ENCODE results near the gene ATG14. TPM values are rescaled to one million over a fixed set of nuclear protein-coding genes. Genes with fewer than 3 reads are reported as not detected.

ATG14 gene
- total RNA-seq, 3 donors from 2014 or later (not counting 1 experiment from before 2014, with no cell fraction given): 18.1 to 23.1 (median 20.5) TPM

DNA sequence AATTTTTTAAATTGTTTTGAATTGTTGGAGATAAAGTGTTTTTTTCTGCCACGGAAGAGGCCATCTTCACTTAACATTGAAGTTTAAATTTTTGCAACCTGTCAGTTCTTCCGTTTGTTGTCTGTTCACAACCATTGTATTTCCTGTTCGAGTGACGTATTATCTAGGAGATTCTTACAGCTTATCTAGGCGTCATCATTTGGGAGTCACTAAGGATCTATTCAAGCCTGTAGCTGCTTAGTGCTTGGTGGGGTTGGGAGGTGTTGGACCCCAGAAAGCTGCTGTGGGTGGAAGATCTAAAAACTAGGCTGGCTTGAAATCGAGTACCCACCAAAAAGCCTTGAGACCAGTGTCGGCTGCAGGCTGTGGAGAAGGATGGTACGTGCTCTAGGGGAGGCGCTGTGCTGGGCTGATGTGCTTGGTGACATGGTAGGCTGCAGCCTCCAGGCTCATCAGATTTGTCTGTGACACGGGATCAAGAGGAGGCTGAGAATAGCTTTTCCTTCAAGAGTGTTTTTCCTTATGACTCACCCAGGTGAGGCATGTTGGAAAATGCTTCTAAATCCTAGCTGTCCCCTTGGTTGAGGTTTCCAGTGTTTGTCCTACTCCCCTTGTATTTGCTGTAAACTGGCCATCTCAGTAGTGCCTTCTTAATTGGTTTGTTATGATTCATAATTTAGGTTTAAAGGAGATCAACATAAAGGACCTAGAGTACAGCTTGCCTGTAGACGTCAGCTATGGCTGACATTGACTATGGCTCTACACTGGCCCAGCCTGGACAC, 57.8 kb downstream of the ATG14 start:
- no peaks in the 10 kb centered on the region for H3K9me3 ChIP-seq (ENCODE audit: control insufficient read depth, insufficient read depth, low read length)
- H3K27me3 Mint-ChIP-seq (ENCODE audit: low read depth in 2 of 2): no peaks in the 10 kb centered on the region
- peaks cover 6% of the 10 kb centered on the region for H3K36me3 Mint-ChIP-seq
- no peak overlapping the region for H3K4me3 ChIP-seq (ENCODE audit: low read length)
- H3K9me3 Mint-ChIP-seq: no peaks in the 10 kb centered on the region
- H3K4me1 ChIP-seq (ENCODE audit: control insufficient read depth, insufficient read depth, low read length): peaks cover 14% of the 10 kb centered on the region
- peak overlapping the region; percentile 59 for H3K27ac ChIP-seq (ENCODE audit: low read length)
- WGBS (ENCODE audit: insufficient coverage): 71% methylated on average over 11 of the region's 11 CpGs
- H3K27ac Mint-ChIP-seq: peak overlapping the region; percentile 90
- no peaks in the 10 kb centered on the region for H3K27me3 ChIP-seq (ENCODE audit: control insufficient read depth, insufficient read depth, low read length)
- H3K4me1 Mint-ChIP-seq: peaks cover 20 to 31% of the 10 kb centered on the region in 2 donors
- peaks cover 30% of the 10 kb centered on the region for H3K36me3 ChIP-seq (ENCODE audit: control insufficient read depth, insufficient read depth, low read length)
- DNase-seq: peak in 1 of 2 donors; percentile 60
- ATAC-seq: peak; percentile 33 to 48 (median 48)
- intact Hi-C loops (cut with micrococcal nuclease): loop anchor here (1.0 to 2.0 kb wide), 4 partner anchors 15 to 141 kb away; partner anchors contain the start of gene FBXO34
- peak overlapping the region; percentile 76 for H3K4me3 Mint-ChIP-seq
- TF ChIP-seq, protein P1, sequence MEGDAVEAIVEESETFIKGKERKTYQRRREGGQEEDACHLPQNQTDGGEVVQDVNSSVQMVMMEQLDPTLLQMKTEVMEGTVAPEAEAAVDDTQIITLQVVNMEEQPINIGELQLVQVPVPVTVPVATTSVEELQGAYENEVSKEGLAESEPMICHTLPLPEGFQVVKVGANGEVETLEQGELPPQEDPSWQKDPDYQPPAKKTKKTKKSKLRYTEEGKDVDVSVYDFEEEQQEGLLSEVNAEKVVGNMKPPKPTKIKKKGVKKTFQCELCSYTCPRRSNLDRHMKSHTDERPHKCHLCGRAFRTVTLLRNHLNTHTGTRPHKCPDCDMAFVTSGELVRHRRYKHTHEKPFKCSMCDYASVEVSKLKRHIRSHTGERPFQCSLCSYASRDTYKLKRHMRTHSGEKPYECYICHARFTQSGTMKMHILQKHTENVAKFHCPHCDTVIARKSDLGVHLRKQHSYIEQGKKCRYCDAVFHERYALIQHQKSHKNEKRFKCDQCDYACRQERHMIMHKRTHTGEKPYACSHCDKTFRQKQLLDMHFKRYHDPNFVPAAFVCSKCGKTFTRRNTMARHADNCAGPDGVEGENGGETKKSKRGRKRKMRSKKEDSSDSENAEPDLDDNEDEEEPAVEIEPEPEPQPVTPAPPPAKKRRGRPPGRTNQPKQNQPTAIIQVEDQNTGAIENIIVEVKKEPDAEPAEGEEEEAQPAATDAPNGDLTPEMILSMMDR (IDR thresholded peaks at IDR 0.05): no peak

DNA sequence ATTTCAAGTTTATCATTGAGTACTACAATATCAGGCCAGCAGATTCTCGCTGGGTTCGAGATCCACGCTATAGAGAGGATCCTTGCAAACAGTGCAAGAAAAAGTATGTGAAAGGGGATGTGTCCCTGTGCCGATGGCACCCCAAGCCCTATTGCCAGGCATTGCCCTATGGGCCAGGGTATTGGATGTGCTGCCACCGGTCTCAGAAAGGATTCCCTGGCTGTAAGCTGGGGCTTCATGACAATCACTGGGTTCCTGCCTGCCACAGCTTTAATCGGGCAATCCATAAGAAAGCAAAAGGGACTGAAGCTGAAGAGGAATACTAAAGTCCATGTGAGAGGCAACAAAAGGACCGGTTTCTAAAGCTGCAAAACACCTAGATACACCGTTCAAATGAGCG, 59.4 kb downstream of the ATG14 start:
- Mint-ChIP-seq H3K4me3 (no peak overlapping the region), H3K9me3 (no peaks in the 10 kb centered on the region), H3K36me3 (peaks cover 6% of the 10 kb centered on the region), H3K27me3 (ENCODE audit: low read depth in 2 of 2) (no peaks in the 10 kb centered on the region), H3K27ac (peak overlapping the region; percentile 90), H3K4me1 (peaks cover 33 to 43% of the 10 kb centered on the region in 2 donors)
- DNase-seq (no peak), ATAC-seq (no peak)
- Histone ChIP-seq H3K36me3 (ENCODE audit: control insufficient read depth, insufficient read depth, low read length) (peaks cover 30% of the 10 kb centered on the region), H3K27me3 (ENCODE audit: control insufficient read depth, insufficient read depth, low read length) (no peaks in the 10 kb centered on the region), H3K4me1 (ENCODE audit: control insufficient read depth, insufficient read depth, low read length) (peaks cover 17% of the 10 kb centered on the region), H3K9me3 (ENCODE audit: control insufficient read depth, insufficient read depth, low read length) (no peaks in the 10 kb centered on the region), H3K4me3 (ENCODE audit: low read length) (no peak overlapping the region), H3K27ac (ENCODE audit: low read length) (no peak overlapping the region)
- 95% methylated on average over 9 of the region's 9 CpGs for WGBS (ENCODE audit: insufficient coverage)
- TF ChIP-seq, protein P1 (IDR thresholded peaks at IDR 0.05): no peak
- intact Hi-C loops (cut with micrococcal nuclease): no loop called here

DNA sequence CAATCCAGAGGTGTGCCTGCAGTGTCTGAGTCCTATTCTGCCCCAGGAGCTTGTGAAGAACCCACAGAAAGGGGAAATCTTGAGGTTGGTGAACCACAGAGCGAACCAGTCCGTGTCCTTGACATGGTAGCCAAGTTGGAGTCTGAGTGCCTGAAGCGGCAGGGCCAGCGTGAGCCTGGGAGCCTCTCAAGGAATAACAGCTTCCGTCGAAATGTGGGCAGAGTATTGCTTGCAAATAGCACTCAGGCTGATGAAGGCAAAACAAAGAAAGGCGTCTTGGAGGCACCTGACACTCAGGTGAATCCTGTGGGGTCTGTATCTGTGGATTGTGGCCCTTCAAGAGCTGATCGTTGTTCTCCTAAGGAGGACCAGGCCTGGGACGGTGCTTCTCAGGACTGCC, 60.5 kb downstream of the ATG14 start:
- Histone ChIP-seq H3K36me3 (ENCODE audit: control insufficient read depth, insufficient read depth, low read length) (peaks cover 30% of the 10 kb centered on the region), H3K9me3 (ENCODE audit: control insufficient read depth, insufficient read depth, low read length) (no peaks in the 10 kb centered on the region), H3K27ac (ENCODE audit: low read length) (no peak overlapping the region), H3K4me1 (ENCODE audit: control insufficient read depth, insufficient read depth, low read length) (peaks cover 17% of the 10 kb centered on the region), H3K4me3 (ENCODE audit: low read length) (no peak overlapping the region), H3K27me3 (ENCODE audit: control insufficient read depth, insufficient read depth, low read length) (no peaks in the 10 kb centered on the region)
- Mint-ChIP-seq H3K9me3 (no peaks in the 10 kb centered on the region), H3K36me3 (peaks cover 6% of the 10 kb centered on the region), H3K4me3 (no peak overlapping the region), H3K27me3 (ENCODE audit: low read depth in 2 of 2) (no peaks in the 10 kb centered on the region), H3K4me1 (peaks cover 42 to 50% of the 10 kb centered on the region in 2 donors), H3K27ac (peak overlapping the region; percentile 49 to 90)
- ATAC-seq (no peak), DNase-seq (no peak)
- TF ChIP-seq, protein P1 (IDR thresholded peaks at IDR 0.05): no peak
- intact Hi-C loops (cut with micrococcal nuclease): no loop called here
- WGBS (ENCODE audit: insufficient coverage): 89% methylated on average over 9 of the region's 9 CpGs

Data from natural killer cell (primary cell).